Myocyte (in vitro differentiated cells): Measurements from ENCODE around the gene MAEA. TPM values are rescaled to one million over a fixed set of nuclear protein-coding genes. Genes with fewer than 3 reads are reported as not detected.
A peak's percentile ranks its signal among the peaks of the same experiment; 100 is the strongest.

Experiments used
- DNase-seq: peaks from one replicate; pipeline ENCODE4 v3.0.0-alpha.2; 2012; ENCODE audit warnings: low read depth
- total RNA-seq: library from RNA; depleted of rRNA; stranded (reverse); fragments of >200 nt; gene quantifications from 2 replicates; pipeline ENCODE4 v1.2.3, GENCODE V29; 2014

The MAEA gene
- total RNA-seq, 1 donor from 2014 or later = 47.8 TPM

DNA sequence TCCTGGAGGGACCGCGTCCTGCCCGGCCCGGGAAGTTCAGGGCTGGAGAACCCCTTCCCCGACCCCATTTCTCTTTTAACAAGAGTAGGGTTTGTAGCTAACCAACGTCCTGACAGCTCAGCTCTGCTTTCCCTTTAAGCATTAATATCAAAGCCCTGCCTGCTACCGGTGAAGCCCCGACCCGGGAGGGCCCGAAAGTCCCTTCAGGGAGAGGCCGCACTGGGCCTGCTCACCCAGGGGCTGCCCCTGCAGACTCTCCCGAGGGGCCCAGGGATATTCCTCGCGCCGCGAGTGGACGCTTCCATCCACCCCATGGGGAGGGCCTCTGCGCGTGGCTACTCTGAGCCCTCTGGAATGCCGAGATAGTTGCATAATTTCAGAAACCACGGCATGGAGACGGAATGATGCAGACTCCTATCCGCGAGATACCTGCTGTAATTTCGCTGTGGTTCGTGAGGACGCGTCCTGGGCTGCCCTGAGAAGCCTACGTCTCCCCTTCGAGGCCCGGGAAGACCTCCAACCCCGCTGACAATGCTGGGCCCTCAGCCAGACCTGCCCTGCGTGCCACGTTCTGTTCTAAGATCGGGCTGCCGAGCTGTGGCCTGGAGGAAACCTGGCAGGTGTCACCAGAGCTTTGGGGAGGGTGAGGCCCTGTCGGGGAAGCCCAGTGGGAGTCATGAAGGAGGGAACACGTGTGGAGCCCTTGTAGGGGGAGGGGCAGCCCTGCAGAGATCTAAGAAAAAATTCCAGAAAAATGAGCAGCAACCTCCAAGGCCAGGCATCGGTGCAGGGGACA, 39.8 kb upstream of the MAEA start:
- no peak for DNase-seq

DNA sequence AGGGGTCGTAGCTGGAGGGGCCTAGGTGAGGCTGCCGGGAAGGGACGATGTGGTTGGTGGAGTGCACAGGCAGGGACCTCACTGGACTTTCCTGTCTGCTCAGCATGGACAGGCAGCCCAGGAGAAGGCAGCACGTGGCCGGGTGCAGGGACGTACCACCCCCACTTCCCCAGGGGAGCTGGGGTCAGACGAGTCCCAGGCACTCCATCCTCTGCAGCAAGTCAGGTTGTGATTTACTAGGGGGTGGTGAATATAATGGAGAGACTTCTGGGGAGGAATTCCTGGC, 39.2 kb upstream of the MAEA start:
- DNase-seq = no peak

DNA sequence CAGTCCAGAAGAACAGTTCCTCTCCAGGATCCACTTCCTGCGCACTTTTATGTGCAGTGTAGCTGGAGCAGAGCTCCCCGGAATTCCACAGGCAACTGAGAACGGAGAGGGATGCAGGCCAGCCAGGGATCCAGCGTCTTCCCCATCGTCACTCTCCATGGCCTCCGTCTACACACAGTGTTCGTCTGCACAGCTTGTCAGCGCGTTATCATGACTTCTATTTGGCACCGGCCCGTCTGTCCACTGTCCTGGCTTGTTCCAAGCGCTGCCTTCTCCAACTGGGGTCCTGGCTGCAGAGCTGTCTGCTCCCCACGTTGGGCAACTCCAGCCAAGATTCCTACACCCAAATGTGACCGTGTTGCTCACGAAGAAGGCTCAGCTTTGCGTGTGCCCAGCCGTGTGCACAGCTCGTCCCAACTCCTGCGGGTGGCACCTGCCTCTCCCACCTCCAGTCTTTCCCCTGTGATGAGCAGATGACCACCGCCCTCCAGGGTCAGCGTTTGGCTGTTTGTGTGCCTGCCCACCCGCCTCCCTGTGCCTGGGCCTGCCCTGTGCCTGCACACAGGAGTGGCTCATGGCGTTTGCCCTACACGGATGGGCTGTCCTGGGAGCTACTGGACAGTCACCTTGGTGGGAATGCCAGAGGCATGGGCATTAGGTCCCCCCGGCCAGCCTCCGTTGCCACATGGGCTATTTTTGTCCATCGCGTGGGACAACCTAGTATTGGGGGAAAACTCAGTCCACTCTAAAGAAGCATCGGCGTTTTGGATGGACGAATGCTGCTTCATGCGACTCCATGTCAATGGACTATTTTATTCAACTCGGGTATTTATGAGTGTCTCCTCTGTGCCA, 38.5 kb upstream of the MAEA start:
- DNase-seq = no peak

DNA sequence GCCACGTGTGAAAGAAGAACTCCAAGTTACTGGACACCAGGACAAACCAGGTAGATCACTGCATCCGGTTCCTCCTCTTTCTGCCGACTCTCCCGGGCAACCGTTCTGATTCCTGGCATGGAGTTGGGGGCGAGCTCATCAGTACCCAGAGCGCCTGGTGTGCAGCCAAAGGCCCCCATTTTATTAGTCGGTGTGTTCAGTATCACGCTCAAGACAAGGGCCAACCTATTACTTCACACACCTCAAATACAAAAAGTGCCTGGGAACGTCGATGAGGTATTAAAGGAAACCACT, 38.0 kb upstream of the MAEA start:
- no peak for DNase-seq

DNA sequence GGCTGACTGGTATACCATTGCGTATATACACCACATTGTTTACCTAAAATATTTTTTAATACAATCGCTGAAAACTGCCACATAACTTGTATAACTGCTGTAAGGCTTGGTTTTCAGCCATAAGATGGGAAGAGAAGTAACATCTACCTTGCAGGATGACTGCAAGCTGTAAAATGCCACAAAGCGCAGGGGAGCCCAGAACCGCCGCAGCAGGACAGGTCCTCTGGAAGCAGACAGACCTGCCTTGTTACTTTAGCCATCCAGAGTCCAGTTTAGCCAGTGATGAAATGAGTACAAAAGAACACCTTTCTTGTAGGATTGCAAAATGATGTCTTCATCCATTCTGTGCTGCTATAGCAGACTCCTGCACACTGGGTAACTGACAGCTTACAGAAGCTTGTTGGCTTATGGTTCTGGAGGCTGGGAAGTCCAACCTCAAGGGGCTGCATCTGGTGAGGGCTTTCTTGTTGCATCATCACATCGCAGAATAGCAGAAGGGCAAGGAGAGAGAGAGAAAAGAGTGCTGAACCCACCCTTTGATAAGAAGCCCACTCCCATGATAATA, 36.7 kb upstream of the MAEA start:
- DNase-seq = no peak

DNA sequence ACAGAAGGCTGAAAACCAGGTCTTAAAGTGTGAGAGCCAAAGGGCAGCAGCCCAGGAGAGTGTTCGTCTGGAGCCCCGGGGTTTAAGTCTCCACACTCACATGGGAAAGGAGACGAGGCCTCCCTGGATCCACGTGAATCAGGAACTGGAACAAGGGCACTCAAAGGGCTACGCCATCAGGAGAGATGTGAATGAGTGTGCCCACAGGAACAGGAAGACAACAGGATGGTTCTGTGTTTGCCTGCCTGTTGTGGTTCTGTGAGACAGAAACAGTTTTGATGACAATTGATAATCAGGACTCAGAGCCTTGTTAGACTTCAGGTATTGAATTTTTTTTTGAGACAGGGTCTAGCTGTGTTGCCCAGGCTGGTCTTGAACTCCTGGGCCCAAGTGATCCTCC, 35.9 kb upstream of the MAEA start:
- no peak for DNase-seq

DNA sequence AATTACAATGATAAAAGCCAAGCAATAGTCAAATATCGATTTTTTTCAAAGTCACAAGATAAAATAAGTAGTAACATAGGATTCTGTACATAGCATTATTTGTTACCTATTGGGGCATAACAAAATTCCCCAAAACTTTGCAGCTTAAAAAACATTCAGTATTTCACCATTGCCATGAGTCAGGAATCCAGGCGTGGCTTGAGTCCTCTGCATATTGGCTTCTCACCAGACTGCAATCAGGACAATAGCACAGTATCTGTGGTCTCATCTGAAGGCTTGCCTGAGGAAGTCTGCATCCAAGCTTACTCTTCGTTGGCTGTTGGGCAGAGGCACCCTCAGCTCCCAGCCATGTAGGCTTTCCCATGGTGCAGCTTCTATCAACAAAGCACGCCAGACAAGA, 34.5 kb upstream of the MAEA start:
- DNase-seq = no peak

DNA sequence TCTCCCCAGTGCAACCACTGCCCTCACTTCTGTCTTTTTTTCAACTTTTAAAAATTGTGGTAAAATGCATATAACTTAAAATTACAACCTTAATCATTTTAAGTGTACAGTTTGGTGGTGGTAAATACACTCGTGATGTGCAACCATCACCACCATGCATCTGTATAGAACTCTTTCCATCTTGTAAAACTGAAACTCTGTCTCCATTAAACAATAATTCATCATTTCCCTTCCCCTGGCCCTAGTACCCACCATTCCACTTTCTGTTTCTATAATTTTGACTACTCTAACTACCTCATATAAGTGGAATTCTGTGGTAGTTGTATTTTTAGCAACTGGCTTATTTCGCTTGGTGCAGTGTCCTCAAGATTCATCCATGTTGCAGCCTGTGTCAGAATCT, 34.0 kb upstream of the MAEA start:
- DNase-seq = no peak

DNA sequence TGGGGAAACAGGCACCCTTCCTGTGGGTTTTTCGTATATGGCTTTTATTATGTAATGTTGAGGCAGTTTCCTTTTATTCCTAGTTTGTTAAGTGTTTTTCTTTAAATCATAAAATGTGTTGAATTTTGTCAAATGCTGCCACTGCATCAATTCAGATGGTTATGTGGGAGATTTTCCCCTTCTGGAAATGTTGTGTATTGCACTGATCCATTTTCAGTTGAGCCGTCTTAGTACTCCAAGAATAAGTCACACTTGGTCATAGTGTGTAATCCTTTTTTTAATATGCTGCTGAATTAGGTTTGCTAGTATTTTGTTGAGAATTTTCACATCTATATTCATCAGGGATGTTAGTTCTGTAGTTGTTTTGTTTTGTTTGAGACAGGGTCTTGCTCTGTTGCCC, 31.2 kb upstream of the MAEA start:
- DNase-seq = no peak

DNA sequence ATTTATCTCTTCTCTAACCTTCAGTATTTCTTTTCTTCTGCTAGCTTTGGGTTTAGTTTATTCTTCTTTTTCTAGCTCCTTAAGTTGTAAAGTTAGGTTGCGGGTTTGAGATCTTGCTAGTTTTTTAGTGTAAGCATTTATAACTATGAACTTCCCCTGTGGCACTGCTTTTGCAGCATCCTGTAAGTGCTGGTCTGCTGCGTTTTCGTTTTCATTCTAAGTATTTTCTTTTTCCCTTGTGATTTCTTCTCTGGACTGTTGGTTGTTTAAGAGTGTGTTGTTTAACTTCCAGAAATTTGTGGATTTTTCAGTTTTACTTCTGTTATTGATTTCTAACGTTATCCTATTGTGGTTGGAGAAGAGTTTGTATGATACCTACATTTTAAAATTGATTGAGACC, 29.7 kb upstream of the MAEA start:
- DNase-seq = no peak

DNA sequence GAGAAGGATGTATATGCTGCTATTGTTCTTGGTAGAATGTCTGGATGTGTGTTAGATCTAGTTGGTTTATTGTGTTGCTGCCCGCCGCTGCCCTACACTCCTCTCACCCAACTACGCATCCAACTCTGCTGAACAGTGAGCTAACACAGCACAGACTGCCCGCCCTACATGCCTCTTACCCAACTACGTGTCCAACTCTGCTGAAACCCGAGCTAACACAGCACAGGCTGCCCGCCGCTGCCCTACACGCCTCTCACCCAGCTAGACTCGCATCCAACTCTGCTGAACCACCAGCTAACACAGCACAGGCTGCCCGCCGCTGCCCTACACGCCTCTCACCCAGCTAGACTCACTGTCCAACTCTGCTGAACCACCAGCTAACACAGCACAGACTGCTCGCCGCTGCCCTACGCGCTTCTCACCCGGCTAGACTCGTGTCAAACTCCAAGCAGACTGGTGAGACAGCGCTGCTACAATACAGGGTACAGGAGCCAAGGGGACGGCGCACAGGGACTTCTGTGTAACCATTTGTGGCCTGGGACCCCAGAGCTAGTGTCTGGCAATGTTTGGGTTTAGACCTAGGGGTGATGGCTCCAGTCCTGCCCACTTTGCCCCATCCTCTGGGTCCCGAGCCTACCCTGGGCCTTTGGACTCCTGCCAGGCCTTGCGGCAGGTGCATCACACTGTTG, 29.1 kb upstream of the MAEA start:
- peak; percentile 52 for DNase-seq

DNA sequence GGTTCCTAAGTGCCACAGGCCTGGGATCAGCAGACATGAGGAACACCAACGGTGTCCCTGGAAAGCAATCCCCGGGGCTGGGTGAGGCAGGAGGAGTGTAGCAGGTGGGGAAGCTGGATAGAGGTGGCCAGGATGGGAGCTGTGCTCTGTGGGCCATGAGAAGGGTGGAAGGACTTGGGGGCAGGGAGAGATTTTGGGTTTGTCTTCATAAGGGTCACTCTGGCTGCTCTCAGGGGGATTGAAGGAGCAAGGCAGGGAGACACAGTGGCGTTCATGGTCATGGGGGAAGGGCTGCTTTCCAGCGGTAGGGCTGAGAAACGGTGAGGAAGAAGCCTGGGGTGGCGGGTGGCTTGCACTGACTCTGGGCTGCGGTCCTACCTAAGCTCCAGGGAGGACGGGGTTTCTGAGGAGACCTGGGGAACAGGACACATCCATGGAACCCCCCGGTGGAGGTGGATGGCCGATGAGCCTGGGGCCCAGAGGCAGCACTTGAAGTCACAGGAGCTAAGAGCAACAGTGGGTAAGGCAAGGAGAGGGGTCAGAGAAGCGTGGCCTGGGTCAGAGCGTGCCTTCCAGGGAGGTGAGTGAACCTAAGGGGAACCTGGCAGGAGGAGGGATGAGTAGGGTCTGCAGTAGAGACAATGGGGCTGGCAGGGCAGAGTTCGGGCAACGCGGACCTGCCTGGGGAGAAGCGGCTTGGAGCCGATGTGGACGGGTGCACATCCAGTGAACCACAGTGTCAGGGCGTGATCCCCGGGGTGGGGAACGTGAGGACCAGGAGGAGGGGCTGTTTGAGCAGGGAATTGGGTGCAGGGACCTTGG, 28.4 kb upstream of the MAEA start:
- DNase-seq = no peak

DNA sequence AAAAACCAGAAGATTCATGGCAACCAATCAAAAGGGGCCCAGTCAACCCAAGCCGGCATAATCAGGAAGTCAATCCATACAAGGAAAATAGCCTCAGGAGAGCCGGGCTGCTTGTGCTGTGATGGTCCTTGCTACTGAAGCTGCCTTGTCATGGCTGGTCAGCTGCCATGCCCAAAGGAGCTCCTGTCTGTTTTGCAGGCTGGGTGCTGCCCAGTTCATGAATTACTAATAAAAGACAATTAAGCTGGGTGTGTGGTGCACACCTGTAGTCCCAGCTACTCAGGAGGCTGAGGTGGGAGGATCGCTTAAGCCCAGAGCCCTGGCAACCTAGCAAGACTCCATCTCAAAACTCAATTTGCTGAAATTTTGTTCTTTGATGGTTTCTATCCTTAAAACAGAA, 24.7 kb upstream of the MAEA start:
- DNase-seq = no peak

DNA sequence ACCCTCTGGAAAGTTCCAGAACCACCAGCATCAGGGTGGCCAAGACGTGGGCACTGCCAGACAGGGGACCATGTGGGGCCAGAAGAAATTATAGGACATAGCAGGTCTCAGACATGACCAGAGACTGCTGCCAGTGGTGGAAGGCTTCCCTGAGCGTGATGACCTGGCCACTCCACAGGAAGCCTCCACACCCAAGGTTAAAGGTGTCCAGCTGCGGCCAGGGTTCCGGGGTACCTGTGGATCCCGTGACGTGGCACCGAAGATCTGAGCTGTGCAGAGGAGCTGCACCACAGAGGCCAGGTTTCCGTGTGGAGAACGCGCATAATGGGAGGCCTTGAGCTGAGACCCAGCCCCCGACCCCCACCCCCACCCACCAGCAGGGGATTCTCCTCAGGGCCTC, 24.3 kb upstream of the MAEA start:
- no peak for DNase-seq

DNA sequence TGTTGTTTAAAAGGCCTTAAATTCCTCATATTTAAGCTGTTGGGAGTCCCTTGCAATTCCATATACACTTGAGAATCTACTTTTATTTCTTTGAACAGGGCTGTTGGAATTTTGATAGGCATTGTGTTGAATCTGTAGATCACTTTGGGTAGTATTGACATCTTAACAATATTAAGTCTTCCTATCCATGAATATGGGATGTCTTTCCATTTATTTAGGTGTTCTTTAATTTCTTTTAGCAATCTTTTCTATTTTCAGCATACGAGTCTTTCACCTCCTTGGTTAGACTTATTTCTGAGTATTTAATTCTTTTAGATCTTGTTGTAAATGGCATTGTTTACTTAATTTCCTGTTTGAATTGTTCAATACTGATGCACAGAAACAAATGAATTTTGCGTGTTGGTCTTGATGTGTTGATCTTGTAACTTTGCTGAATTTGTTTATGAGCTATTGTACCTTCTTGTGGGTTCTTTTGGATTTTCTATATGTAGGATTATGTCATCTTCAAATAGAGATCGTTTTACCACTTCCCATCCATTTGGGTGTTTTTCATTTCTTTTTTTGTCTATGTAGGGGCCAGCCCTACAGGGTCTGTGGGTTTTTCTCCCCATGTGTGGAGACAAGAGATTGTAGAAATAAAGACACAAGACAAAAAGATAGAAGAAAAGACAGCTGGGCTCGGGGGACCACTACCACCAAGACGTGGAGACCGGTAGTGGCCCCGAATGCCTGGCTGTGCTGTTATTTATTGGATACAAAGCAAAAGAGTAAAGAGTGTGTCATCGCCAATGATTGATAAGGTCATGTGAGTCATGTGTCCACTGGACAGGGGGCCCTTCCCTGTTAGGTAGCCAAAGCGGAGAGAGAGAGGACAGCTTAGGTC, 22.6 kb upstream of the MAEA start:
- no peak for DNase-seq

DNA sequence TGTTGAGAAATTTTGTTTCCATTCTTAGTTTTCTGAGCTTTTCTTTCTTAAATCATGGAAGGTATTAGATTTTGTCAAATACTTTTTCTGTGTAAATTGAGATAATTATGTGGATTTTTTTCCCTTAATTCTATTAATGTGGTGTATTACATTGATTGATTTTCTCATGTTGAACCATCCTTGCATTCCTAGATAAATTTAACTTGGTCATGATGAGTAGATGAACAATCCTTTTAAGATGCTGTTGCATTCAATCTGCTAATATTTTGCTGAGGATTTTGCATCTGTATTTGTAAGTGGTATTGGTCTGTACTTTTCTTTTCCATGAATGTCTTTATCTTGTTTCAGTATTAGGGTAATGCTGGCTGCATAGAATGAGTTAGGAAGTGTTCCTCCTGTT, 20.5 kb upstream of the MAEA start:
- DNase-seq = no peak

DNA sequence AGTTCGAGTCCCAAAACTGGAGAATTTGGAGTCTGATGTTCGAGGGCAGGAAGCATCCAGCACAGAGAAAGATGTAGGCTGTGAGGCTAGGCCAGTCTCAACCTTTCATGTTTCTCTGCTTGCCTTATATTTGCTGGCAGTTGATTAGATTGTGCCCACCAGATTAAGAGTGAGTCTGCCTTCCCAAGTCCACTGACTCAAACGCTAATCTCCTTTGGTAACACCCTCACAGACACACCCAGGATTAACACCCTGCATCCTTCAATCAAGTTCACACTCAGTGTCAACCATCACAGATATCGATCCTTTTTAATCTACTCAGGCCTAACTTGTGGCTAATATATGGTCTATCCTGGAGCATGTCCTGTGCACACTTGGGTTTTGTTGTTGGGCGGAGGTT, 18.0 kb upstream of the MAEA start:
- DNase-seq = no peak

DNA sequence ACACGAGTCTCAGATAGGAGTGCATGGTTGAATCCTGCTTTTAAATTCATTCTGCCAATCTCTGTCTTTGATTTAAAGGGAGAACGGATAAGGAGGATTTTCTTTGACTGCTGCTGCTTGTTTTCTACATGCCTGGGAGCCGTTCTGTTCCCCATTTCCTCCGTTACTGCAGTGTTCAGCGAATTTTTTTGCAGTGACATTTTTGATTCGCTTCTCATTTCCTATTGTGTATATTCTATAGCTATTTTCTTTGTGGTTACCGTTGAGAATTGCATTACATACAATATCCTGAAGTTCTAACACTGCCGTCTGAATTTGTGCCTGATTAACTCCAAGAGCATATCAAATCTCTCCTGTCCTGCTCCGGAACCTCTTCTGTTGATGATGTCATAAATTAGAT, 14.8 kb upstream of the MAEA start:
- no peak for DNase-seq

DNA sequence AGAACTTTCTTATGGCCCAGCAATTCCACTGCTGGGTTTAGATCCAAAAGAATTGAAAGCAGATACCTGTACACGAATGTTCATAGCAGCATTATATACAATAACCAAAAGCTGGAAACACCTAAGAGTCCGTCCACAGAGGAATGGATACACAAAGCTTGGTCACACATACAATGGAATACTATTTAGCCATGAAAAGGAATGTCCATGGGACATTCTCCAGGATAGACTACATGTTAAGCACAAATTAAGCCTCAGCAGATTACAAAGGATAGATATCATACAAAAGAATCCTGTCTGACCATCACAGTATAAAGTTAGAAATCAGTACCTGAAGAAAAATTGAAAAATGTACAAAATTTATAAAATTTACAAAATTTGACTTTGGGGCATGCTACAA, 12.7 kb upstream of the MAEA start:
- DNase-seq = no peak
